Measurements from ENCODE around the gene LRRTM4.

DNA sequence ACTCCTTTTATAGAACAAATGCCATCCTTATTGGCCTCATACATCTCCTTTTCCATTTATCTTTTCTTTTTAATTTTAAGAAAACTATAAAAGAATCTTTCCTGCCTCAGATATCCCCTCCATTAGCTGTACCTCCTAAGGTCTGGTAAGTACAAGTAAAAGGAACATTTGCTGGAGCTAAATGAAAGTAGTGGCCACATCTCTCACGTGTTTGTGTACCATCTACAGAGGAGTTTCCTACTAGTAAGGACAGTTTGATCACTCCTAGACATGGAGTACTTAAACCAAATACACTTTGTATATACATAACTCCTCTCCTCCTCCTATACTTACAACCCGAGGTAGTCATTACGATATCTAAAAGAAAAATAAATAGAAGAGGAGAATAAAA, 504.8 kb downstream of the LRRTM4 start:
- TF ChIP-seq POLR2A (IDR thresholded peaks at IDR 0.05) = no peak
- TF ChIP-seq, protein P1, sequence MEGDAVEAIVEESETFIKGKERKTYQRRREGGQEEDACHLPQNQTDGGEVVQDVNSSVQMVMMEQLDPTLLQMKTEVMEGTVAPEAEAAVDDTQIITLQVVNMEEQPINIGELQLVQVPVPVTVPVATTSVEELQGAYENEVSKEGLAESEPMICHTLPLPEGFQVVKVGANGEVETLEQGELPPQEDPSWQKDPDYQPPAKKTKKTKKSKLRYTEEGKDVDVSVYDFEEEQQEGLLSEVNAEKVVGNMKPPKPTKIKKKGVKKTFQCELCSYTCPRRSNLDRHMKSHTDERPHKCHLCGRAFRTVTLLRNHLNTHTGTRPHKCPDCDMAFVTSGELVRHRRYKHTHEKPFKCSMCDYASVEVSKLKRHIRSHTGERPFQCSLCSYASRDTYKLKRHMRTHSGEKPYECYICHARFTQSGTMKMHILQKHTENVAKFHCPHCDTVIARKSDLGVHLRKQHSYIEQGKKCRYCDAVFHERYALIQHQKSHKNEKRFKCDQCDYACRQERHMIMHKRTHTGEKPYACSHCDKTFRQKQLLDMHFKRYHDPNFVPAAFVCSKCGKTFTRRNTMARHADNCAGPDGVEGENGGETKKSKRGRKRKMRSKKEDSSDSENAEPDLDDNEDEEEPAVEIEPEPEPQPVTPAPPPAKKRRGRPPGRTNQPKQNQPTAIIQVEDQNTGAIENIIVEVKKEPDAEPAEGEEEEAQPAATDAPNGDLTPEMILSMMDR (IDR thresholded peaks at IDR 0.05) = no peak
